Endothelial cell of umbilical vein (primary cell): ENCODE data around the gene GRID2. TPM values are rescaled to one million over a fixed set of nuclear protein-coding genes. Genes with fewer than 3 reads are reported as not detected.

Experiments
- BruUV-seq: library from RNA; stranded (reverse); fragments of 400-500 nt; replicated peaks from 2 replicates; lab custom pipeline; 2021; lab: Mats Ljungman, UMichigan
- CTCF ChIA-PET: fragments of 300-600, 350-600 bp; sonication (Branson Sonifier 250); formaldehyde crosslinking; loops from one replicate; lab custom pipeline; 2021; ENCODE audit warnings: antibody characterized with exemption, inconsistent platforms; lab: Charles Lee
- POLR2A ChIA-PET: fragments of 300-600, 350-600 bp; sonication (Branson Sonifier 250); formaldehyde crosslinking; loops from one replicate; lab custom pipeline; 2021; ENCODE audit warnings: antibody characterized with exemption, inconsistent platforms; lab: Charles Lee
- DNase-seq: peaks from one replicate; pipeline ENCODE4 v3.0.0-alpha.2; 2011; ENCODE audit warnings: low read depth, low spot score
- FAIRE-seq: peaks from 2 replicates; lab custom pipeline; 2011; peaks lifted over from hg19 to GRCh38; lab: Jason Lieb, UNC
- H2AFZ ChIP-seq: 2 replicates; pipeline ENCODE4 v1.6.0; 2012; ENCODE audit warnings: low read depth, low read length, control low read depth, inconsistent platforms
- H3K27ac ChIP-seq: 2 replicates; pipeline ENCODE4 v1.5.1; 2011; ENCODE audit warnings: low read depth, mild to moderate bottlenecking, control low read depth, low read length, moderate library complexity; ENCODE audit not compliant: insufficient read depth
- H3K27me3 ChIP-seq, 2 experiments: 2 replicates each; pipeline versions ENCODE4 v1.6.0 to v1.6.1; 2011; ENCODE audit warnings: low read length in 2 of 2, mixed read lengths in 1 of 2; ENCODE audit not compliant: control insufficient read depth in 2 of 2, insufficient read depth in 2 of 2
- H3K36me3 ChIP-seq, 2 experiments: 2 replicates in 1 of 2; 3 replicates in 1 of 2; pipeline ENCODE4 v1.5.1; 2011; ENCODE audit warnings: low read length in 2 of 2, mild to moderate bottlenecking in 1 of 2, moderate library complexity in 1 of 2; ENCODE audit not compliant: control insufficient read depth in 2 of 2, insufficient read depth in 2 of 2; ENCODE audit errors: extremely low read depth in 1 of 2
- H3K4me1 ChIP-seq: 3 replicates; pipeline ENCODE4 v1.5.1; 2011; ENCODE audit warnings: mild to moderate bottlenecking, low read length; ENCODE audit not compliant: control insufficient read depth, insufficient read depth; ENCODE audit errors: extremely low read depth
- H3K4me2 ChIP-seq: 2 replicates; pipeline ENCODE4 v1.6.1; 2011; ENCODE audit warnings: low read length, control low read depth, mixed read lengths; ENCODE audit not compliant: insufficient read depth
- H3K4me3 ChIP-seq, 3 experiments: fragments of 200-600 bp in 1 of 3; sonication (generic), shearing (Covaris generic) in 1 of 3; replicated peaks in 1 of 3; 2 replicates each; pipeline ENCODE4 v1.5.1; 2011 to 2016; ENCODE audit warnings: control low read depth in 3 of 3, low read length in 3 of 3, mild to moderate bottlenecking in 2 of 3, inconsistent platforms in 1 of 3, low read depth in 1 of 3, moderate library complexity in 1 of 3; ENCODE audit not compliant: insufficient read depth in 1 of 3
- H3K79me2 ChIP-seq: 2 replicates; pipeline ENCODE4 v1.6.0; 2012; ENCODE audit warnings: low read length, inconsistent platforms; ENCODE audit not compliant: control insufficient read depth, insufficient read depth
- H3K9ac ChIP-seq: replicated peaks from 2 replicates; pipeline ENCODE3; 2011; ENCODE audit warnings: low read length, control low read depth; ENCODE audit not compliant: insufficient read depth; ENCODE audit errors: extremely low read depth
- H3K9me1 ChIP-seq: replicated peaks from 3 replicates; pipeline ENCODE4 v1.6.0; 2011; ENCODE audit warnings: mild to moderate bottlenecking, low read length; ENCODE audit not compliant: control insufficient read depth, insufficient read depth; ENCODE audit errors: extremely low read depth
- H3K9me3 ChIP-seq: replicated peaks from 2 replicates; pipeline ENCODE4 v1.5.1; 2012; ENCODE audit warnings: low read length, inconsistent platforms; ENCODE audit not compliant: control insufficient read depth, insufficient read depth
- H4K20me1 ChIP-seq: replicated peaks from 2 replicates; pipeline ENCODE3; 2011; ENCODE audit warnings: mild to moderate bottlenecking, low read length; ENCODE audit not compliant: control insufficient read depth, insufficient read depth; ENCODE audit errors: extremely low read depth
- CTCF ChIP-seq, 2 donors: IDR thresholded peaks; 1 replicate in 1 of 2; 2 replicates in 1 of 2; pipeline ENCODE4 v1.5.1; 2011; ENCODE audit warnings: low read length in 2 of 2, mild to moderate bottlenecking in 2 of 2, moderate library complexity in 2 of 2, control low read depth in 1 of 2, inconsistent platforms in 1 of 2, low read depth in 1 of 2; ENCODE audit not compliant: insufficient read depth in 1 of 2; ENCODE audit errors: extremely low read depth in 1 of 2
- EZH2 ChIP-seq: IDR thresholded peaks from 2 replicates; pipeline ENCODE4 v1.6.1; 2012; ENCODE audit warnings: borderline replicate concordance, low read depth, mild to moderate bottlenecking, moderate library complexity, low read length, inconsistent platforms; ENCODE audit not compliant: severe bottlenecking
- GATA2 ChIP-seq: IDR thresholded peaks from 2 replicates; pipeline ENCODE4 v1.7.0; 2011; ENCODE audit warnings: low read depth, mild to moderate bottlenecking, moderate library complexity, mixed read lengths, low read length; ENCODE audit not compliant: insufficient read length, insufficient read depth
- MYC ChIP-seq: IDR thresholded peaks from one replicate; pipeline ENCODE4 v1.6.1; 2011; ENCODE audit warnings: mild to moderate bottlenecking, low read depth, low read length
- POLR2A ChIP-seq: IDR thresholded peaks from 2 replicates; pipeline ENCODE4 v1.6.1; 2012; ENCODE audit warnings: low read depth, mild to moderate bottlenecking, control low read depth, low read length
- POLR2AphosphoS5 ChIP-seq: IDR thresholded peaks from 2 replicates; pipeline ENCODE4 v1.6.1; 2012; ENCODE audit warnings: low read depth, mild to moderate bottlenecking, control low read depth, low read length, moderate library complexity; ENCODE audit not compliant: insufficient read depth
- dilution Hi-C: fragments of 300-500 bp; cut with MboI; formaldehyde crosslinking; loops from one replicate; pipeline ENCODE4 v1.15.0; 2019; ENCODE audit warnings: low sequenced_read_pairs; ENCODE audit not compliant: extremely low pct_ligation_motif_present
- intact Hi-C: fragments of 100-400 bp; cut with micrococcal nuclease; formaldehyde crosslinking; loops from one replicate; pipeline ENCODE4 v1.10.0; 2022
- polyA plus RNA-seq, 4 experiments: library from polyadenylated mRNA; depleted of rRNA in 3 of 4; stranded (reverse) in 3 of 4; unstranded in 1 of 4; fragments of >200 nt; gene quantifications; 2 replicates each; pipeline versions ENCODE4 v1.2.1 to v1.2.3, GENCODE V29; 2011 to 2012; ENCODE audit warnings: missing spikeins in 1 of 4
- total RNA-seq: library from RNA; stranded (reverse); gene quantifications from 2 replicates; pipeline ENCODE4 v1.2.3, GENCODE V29; 2021

Gene GRID2
- total and polyA plus RNA-seq, 2 donors (not counting 3 experiments of a cell fraction or from before 2014, with no cell fraction given) = not detected

- H3K4me2 ChIP-seq = no peak overlapping the region
These were observed 1148.2 kb downstream of the GRID2 start for GRCh38 chr4:93451954-93452353.

More at GRCh38 chr4:93451954-93452353, 1148.2 kb downstream of the GRID2 start:
- dilution Hi-C loops = no loop called here
- DNase-seq (no peak), FAIRE-seq (no peak)
- Histone ChIP-seq H3K9ac (no peak overlapping the region), H3K27ac (no peak overlapping the region), H3K4me1 (no peaks in the 10 kb centered on the region), H3K36me3 (no peaks in the 10 kb centered on the region), H3K27me3 (no peaks in the 10 kb centered on the region), H3K4me3 (no peak overlapping the region), H4K20me1 (no peaks in the 10 kb centered on the region), H3K79me2 (no peaks in the 10 kb centered on the region), H2AFZ (no peak overlapping the region), H3K9me1 (no peaks in the 10 kb centered on the region), H3K9me3 (no peaks in the 10 kb centered on the region)
- no TSS peak for BruUV-seq
- TF ChIP-seq CTCF (IDR thresholded peaks at IDR 0.05; ENCODE audit: extremely low read depth in 1 of 2, insufficient read depth in 1 of 2, low read depth in 1 of 2, low read length in 2 of 2) (no peak), GATA2 (no peak), MYC (no peak), POLR2A (no peak), POLR2AphosphoS5 (no peak), EZH2 (no peak)
- ChIA-PET CTCF (no interaction called here), POLR2A (no interaction called here)
- intact Hi-C loops = no loop called here
